Trophoblast cell (in vitro differentiated cells and primary cell): Measurements from ENCODE around the gene QKI.
"Not testable (repeated sequence)": the region's sequence is repeated elsewhere in the genome, so short reads cannot be mapped to it uniquely, and the experiment has no call there.

Experiments
- DNase-seq, 2 donors: peaks; one replicate each; pipeline ENCODE4 v3.0.0-alpha.2; 2016
- H2AFZ ChIP-seq: 2 replicates; pipeline ENCODE4 v1.6.1; 2013; ENCODE audit warnings: low read length, moderate library complexity, mild to moderate bottlenecking; ENCODE audit not compliant: insufficient read depth, poor library complexity
- H2AK5ac ChIP-seq: 2 replicates; pipeline ENCODE4 v1.6.1; 2013; ENCODE audit warnings: mild to moderate bottlenecking, low read length
- H2BK120ac ChIP-seq: 2 replicates; pipeline ENCODE4 v1.6.1; 2013; ENCODE audit warnings: low read length, mild to moderate bottlenecking, moderate library complexity; ENCODE audit not compliant: insufficient read depth, poor library complexity
- H2BK12ac ChIP-seq: 2 replicates; pipeline ENCODE4 v1.6.1; 2013; ENCODE audit warnings: mild to moderate bottlenecking, low read length, moderate library complexity
- H2BK5ac ChIP-seq: 2 replicates; pipeline ENCODE4 v1.6.1; 2013; ENCODE audit warnings: low read length, low read depth, moderate library complexity, mild to moderate bottlenecking; ENCODE audit not compliant: poor library complexity
- H3K14ac ChIP-seq: 2 replicates; pipeline ENCODE4 v1.6.1; 2013; ENCODE audit warnings: mild to moderate bottlenecking, low read length
- H3K18ac ChIP-seq: 2 replicates; pipeline ENCODE4 v1.6.1; 2013; ENCODE audit warnings: mild to moderate bottlenecking, low read length
- H3K23ac ChIP-seq: 2 replicates; pipeline ENCODE4 v1.6.1; 2013; ENCODE audit warnings: low read length
- H3K27ac ChIP-seq: 2 replicates; pipeline ENCODE4 v1.5.1; 2013; ENCODE audit warnings: low read depth, mild to moderate bottlenecking, inconsistent platforms, low read length, moderate library complexity
- H3K27me3 ChIP-seq: 2 replicates; pipeline ENCODE4 v1.6.1; 2013; ENCODE audit warnings: inconsistent platforms, mild to moderate bottlenecking, low read length, moderate library complexity; ENCODE audit not compliant: insufficient read depth
- H3K36me3 ChIP-seq, 2 experiments: 1 replicate in 1 of 2; 2 replicates in 1 of 2; pipeline ENCODE4 v1.6.1; 2013; ENCODE audit warnings: low read length in 2 of 2, mild to moderate bottlenecking in 2 of 2, moderate library complexity in 1 of 2; ENCODE audit not compliant: insufficient read depth in 2 of 2, control insufficient read depth in 1 of 2
- H3K4ac ChIP-seq: 2 replicates; pipeline ENCODE4 v1.6.1; 2013; ENCODE audit warnings: low read depth, mild to moderate bottlenecking, low read length, moderate library complexity
- H3K4me1 ChIP-seq, 2 experiments: 1 replicate in 1 of 2; 2 replicates in 1 of 2; pipeline ENCODE4 v1.6.1; 2013; ENCODE audit warnings: low read length in 2 of 2, mild to moderate bottlenecking in 2 of 2, moderate library complexity in 1 of 2; ENCODE audit not compliant: insufficient read depth in 2 of 2, control insufficient read depth in 1 of 2
- H3K4me2 ChIP-seq: 2 replicates; pipeline ENCODE4 v1.6.1; 2013; ENCODE audit warnings: inconsistent platforms, mild to moderate bottlenecking, low read length, moderate library complexity
- H3K4me3 ChIP-seq: 2 replicates; pipeline ENCODE4 v1.5.1; 2013; ENCODE audit warnings: mild to moderate bottlenecking, low read depth, low read length, inconsistent platforms
- H3K79me1 ChIP-seq: one replicate; pipeline ENCODE4 v1.6.1; 2013; ENCODE audit warnings: low read length
- H3K79me2 ChIP-seq: 2 replicates; pipeline ENCODE4 v1.6.1; 2013; ENCODE audit warnings: low read length, mild to moderate bottlenecking; ENCODE audit not compliant: control insufficient read depth, insufficient read depth, poor library complexity
- H3K9ac ChIP-seq: 2 replicates; pipeline ENCODE4 v1.6.1; 2013; ENCODE audit warnings: mild to moderate bottlenecking, low read length
- H3K9me3 ChIP-seq: 2 replicates; pipeline ENCODE4 v1.6.1; 2013; ENCODE audit warnings: low read depth, mild to moderate bottlenecking, control low read depth, inconsistent platforms, low read length; ENCODE audit not compliant: insufficient read depth
- H4K12ac ChIP-seq: 2 replicates; pipeline ENCODE4 v1.6.1; 2013; ENCODE audit warnings: low read depth, mild to moderate bottlenecking, low read length, moderate library complexity
- H4K8ac ChIP-seq: 2 replicates; pipeline ENCODE4 v1.6.1; 2013; ENCODE audit warnings: low read depth, mild to moderate bottlenecking, low read length, moderate library complexity
- H4K91ac ChIP-seq: one replicate; pipeline ENCODE4 v1.6.1; 2013; ENCODE audit warnings: low read depth, mild to moderate bottlenecking, low read length, moderate library complexity
- WGBS: extraction: QIAGEN DNeasy Blood & Tissue Kit; methylation state at CpG from one replicate; pipeline ENCODE4 v1.1.7; 2013; ENCODE audit warnings: missing lambda C conversion rate; ENCODE audit not compliant: insufficient read length, insufficient coverage; ENCODE audit errors: extremely low coverage; 5-methylcytosine and 5-hydroxymethylcytosine counted together

QKI gene

DNA sequence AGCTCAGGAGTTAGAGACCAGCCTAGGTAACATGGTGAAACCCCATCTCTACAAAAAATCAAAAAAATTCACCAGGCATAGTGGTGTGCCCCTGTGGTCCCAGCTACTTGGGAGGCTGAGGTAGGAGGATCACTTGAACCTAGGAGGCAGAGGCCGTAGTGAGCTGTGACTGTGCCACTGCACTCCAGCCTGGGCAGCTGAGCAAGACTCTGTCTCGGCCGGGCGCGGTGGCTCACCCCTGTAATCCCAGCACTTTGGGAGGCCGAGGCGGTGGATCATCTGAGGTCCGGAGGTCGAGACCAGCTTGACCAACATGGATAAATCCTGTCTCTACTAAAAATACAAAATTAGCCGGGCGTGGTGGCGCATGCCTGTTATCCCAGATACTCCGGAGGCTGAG is 29.0 kb upstream of the QKI start:
- H3K23ac ChIP-seq, H3K4me3 ChIP-seq, H4K91ac ChIP-seq, H2BK12ac ChIP-seq, H3K9me3 ChIP-seq, H2BK5ac ChIP-seq, H3K4me1 ChIP-seq, H2AFZ ChIP-seq, H3K27ac ChIP-seq, H4K12ac ChIP-seq, H3K9ac ChIP-seq, H3K18ac ChIP-seq, H4K8ac ChIP-seq, H3K79me2 ChIP-seq, DNase-seq, H3K4ac ChIP-seq, H3K14ac ChIP-seq, H3K4me2 ChIP-seq, H3K36me3 ChIP-seq, H3K27me3 ChIP-seq, H3K79me1 ChIP-seq: not testable (repeated sequence)
- WGBS: no CpG with 5 or more reads among the region's 13 CpGs
- H2AK5ac ChIP-seq: peak overlapping the region; percentile 69
- peak overlapping the region; percentile 49 for H2BK120ac ChIP-seq

DNA sequence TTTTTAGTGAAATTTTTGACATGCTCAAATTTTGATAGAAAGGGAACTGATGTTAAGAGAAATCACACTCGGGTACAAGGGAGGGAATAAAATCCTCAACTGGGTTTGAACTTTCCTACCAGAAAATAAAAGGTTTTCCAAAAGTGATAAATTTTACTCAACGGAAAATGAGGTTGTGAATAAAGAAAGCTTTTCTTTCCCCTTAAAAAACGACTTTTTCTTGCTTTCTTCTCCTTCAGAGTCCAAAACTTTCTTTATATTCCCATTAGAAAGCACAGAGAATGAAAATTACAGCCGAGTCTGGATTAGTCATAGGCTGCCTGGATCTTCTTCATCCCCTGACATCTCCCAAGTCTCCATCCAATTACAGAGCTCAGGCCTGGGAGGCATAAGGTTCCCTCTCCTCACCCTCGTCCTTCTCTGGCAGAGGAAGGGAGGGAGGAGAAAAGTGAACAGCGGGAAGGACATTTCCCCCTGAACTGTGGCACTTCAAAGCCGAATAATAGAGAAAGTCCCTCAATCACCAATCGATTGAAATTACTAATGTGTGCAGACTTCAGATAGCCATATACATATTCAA is 28.1 kb upstream of the QKI start:
- no peak overlapping the region for H2BK5ac ChIP-seq
- H3K4me3 ChIP-seq: no peak overlapping the region
- no peaks in the 10 kb centered on the region for H3K9me3 ChIP-seq
- no peak overlapping the region for H3K4me2 ChIP-seq
- H3K4me1 ChIP-seq: peaks cover 0 to 3% of the 10 kb centered on the region in 2 experiments
- no peak overlapping the region for H3K9ac ChIP-seq
- no peak overlapping the region for H2AK5ac ChIP-seq
- DNase-seq: no peak
- H3K18ac ChIP-seq: no peak overlapping the region
- H4K91ac ChIP-seq: no peak overlapping the region
- H3K4ac ChIP-seq: no peak overlapping the region
- no peak overlapping the region for H2BK120ac ChIP-seq
- no peaks in the 10 kb centered on the region for H3K27me3 ChIP-seq
- H3K14ac ChIP-seq: no peak overlapping the region
- no peak overlapping the region for H2BK12ac ChIP-seq
- no CpG with 5 or more reads among the region's 8 CpGs for WGBS
- no peak overlapping the region for H4K12ac ChIP-seq
- no peak overlapping the region for H4K8ac ChIP-seq
- H3K79me2 ChIP-seq: no peaks in the 10 kb centered on the region
- no peak overlapping the region for H3K23ac ChIP-seq
- peaks cover 5% of the 10 kb centered on the region for H3K79me1 ChIP-seq
- no peak overlapping the region for H2AFZ ChIP-seq
- H3K27ac ChIP-seq: no peak overlapping the region
- H3K36me3 ChIP-seq: no peaks in the 10 kb centered on the region

DNA sequence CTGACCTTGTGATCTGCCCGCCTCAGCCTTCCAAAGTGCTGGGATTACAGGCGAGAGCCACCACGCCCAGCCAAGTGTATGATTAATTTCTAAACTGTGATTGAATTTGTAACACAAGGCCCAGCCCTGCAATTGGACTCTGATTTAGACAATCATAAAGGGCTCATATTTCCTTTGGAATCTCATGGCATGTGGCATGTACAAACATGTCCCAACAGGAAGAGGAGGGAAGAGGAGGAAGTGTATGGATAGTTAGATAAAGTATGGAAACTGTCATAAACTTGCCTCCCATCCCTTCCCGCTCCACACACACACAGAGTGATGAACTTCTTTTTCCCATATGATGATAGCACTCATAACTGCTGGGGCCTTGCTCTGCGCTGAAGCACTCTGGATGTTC is 27.2 kb upstream of the QKI start:
- H3K27me3 ChIP-seq: no peaks in the 10 kb centered on the region
- peaks cover 5% of the 10 kb centered on the region for H3K79me1 ChIP-seq
- no peaks in the 10 kb centered on the region for H3K36me3 ChIP-seq
- H3K4me1 ChIP-seq: peaks cover 2 to 3% of the 10 kb centered on the region in 2 experiments
- no peaks in the 10 kb centered on the region for H3K9me3 ChIP-seq
- H2BK120ac ChIP-seq: peak overlapping the region; percentile 58
- H3K18ac ChIP-seq: no peak overlapping the region
- H3K79me2 ChIP-seq: no peaks in the 10 kb centered on the region
- H3K9ac ChIP-seq: no peak overlapping the region
- H3K4me2 ChIP-seq: no peak overlapping the region
- no peak overlapping the region for H3K4me3 ChIP-seq
- H3K14ac ChIP-seq: no peak overlapping the region
- no CpG with 5 or more reads among the region's 5 CpGs for WGBS
- DNase-seq: no peak
- no peak overlapping the region for H3K4ac ChIP-seq
- H3K23ac ChIP-seq: no peak overlapping the region
- H4K12ac ChIP-seq: no peak overlapping the region
- H3K27ac ChIP-seq: no peak overlapping the region
- no peak overlapping the region for H2AFZ ChIP-seq
- H2BK12ac ChIP-seq: no peak overlapping the region
- no peak overlapping the region for H2BK5ac ChIP-seq
- no peak overlapping the region for H4K8ac ChIP-seq
- H4K91ac ChIP-seq: peak overlapping the region; percentile 90
- H2AK5ac ChIP-seq: no peak overlapping the region

DNA sequence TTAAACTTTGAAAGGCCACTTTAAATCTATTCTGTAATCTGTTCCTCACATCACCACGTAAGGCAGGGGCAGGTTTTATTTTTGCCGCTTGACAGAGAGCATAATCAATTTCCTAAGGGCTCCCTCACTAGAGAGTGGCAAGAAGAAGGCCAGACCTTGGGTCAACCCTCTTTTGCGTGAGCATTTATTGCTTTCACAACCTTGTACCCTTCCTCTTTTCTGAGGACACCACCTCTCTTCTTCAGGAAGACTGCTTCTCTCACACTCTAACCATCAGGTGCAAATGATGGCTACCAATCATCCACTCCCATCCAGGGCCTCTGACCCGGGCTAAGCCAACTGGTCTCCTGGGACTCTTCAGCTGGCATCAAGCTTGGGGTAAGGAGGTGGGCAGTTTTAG is 25.2 kb upstream of the QKI start:
- Histone ChIP-seq H3K18ac (no peak overlapping the region), H3K9ac (no peak overlapping the region), H2BK120ac (no peak overlapping the region), H2AFZ (no peak overlapping the region), H2BK5ac (no peak overlapping the region), H3K36me3 (no peaks in the 10 kb centered on the region), H4K12ac (no peak overlapping the region), H4K8ac (no peak overlapping the region), H3K14ac (no peak overlapping the region), H3K4me1 (peaks cover 3 to 6% of the 10 kb centered on the region in 2 experiments), H3K79me1 (peaks cover 8% of the 10 kb centered on the region), H3K9me3 (no peaks in the 10 kb centered on the region), H2BK12ac (no peak overlapping the region), H4K91ac (no peak overlapping the region), H3K27ac (no peak overlapping the region), H3K79me2 (no peaks in the 10 kb centered on the region), H3K4me3 (no peak overlapping the region), H2AK5ac (peak overlapping the region; percentile 30), H3K4ac (no peak overlapping the region), H3K23ac (no peak overlapping the region), H3K4me2 (no peak overlapping the region), H3K27me3 (no peaks in the 10 kb centered on the region)
- DNase-seq: no peak
- no CpG with 5 or more reads among the region's 4 CpGs for WGBS
